CD4-positive, alpha-beta T cell (primary cell): ENCODE measurements around the gene CXCL1. TPM values are rescaled to one million over a fixed set of nuclear protein-coding genes. Genes with fewer than 3 reads are reported as not detected.

Experiments
- ATAC-seq: fragments of 200-7000 bp; cut with Tn5 transposase; one replicate; pipeline ENCODE4 v1.10.0; 2022; ENCODE audit warnings: mild to moderate bottlenecking; ENCODE audit not compliant: poor library complexity
- CTCF ChIA-PET: fragments of 350-600 bp; sonication (Branson Sonifier 250); formaldehyde crosslinking; loops from one replicate; lab custom pipeline; 2021; ENCODE audit warnings: antibody characterized with exemption, inconsistent platforms; lab: Charles Lee
- POLR2A ChIA-PET: fragments of 350-600 bp; sonication (Branson Sonifier 250); formaldehyde crosslinking; loops from one replicate; lab custom pipeline; 2021; ENCODE audit warnings: antibody characterized with exemption, inconsistent platforms; lab: Charles Lee
- DNase-seq, 14 experiments: peaks; one replicate each; pipeline ENCODE4 v3.0.0-alpha.2; 2013 to 2020; ENCODE audit warnings: mixed read lengths in 2 of 14
- H3K27ac ChIP-seq, 2 donors: one replicate each; pipeline versions ENCODE4 v1.5.1 to v1.7.0; 2013; ENCODE audit warnings: low read length in 2 of 2, low read depth in 1 of 2, mild to moderate bottlenecking in 1 of 2
- H3K27me3 ChIP-seq, 2 experiments: 1 replicate in 1 of 2; 2 replicates in 1 of 2; pipeline versions ENCODE4 v1.6.1 to v1.7.0; 2013; ENCODE audit warnings: low read length in 2 of 2, control low read depth in 1 of 2, mild to moderate bottlenecking in 1 of 2, moderate library complexity in 1 of 2; ENCODE audit not compliant: insufficient read depth in 2 of 2, control insufficient read depth in 1 of 2
- H3K36me3 ChIP-seq: one replicate; pipeline ENCODE4 v1.6.1; 2013; ENCODE audit warnings: low read length, control low read depth; ENCODE audit not compliant: insufficient read depth
- H3K4me1 ChIP-seq: one replicate; pipeline ENCODE4 v1.6.1; 2013; ENCODE audit warnings: low read length, control low read depth; ENCODE audit not compliant: insufficient read depth
- H3K4me3 ChIP-seq: one replicate; pipeline ENCODE4 v1.5.1; 2013; ENCODE audit warnings: mild to moderate bottlenecking, low read length, moderate library complexity
- H3K9me3 ChIP-seq, 2 experiments: 1 replicate in 1 of 2; 2 replicates in 1 of 2; pipeline versions ENCODE4 v1.6.1 to v1.7.0; 2013; ENCODE audit warnings: low read length in 2 of 2, mild to moderate bottlenecking in 2 of 2, control low read depth in 1 of 2, moderate library complexity in 1 of 2; ENCODE audit not compliant: control insufficient read depth in 1 of 2, insufficient read depth in 1 of 2
- H3K27ac Mint-ChIP-seq: one replicate; pipeline ENCODE4 v1.8.0; 2020; ENCODE audit warnings: mixed read lengths
- H3K27me3 Mint-ChIP-seq: one replicate; pipeline ENCODE4 v1.8.0; 2021; ENCODE audit warnings: mixed read lengths
- H3K36me3 Mint-ChIP-seq: one replicate; pipeline ENCODE4 v1.8.0; 2021; ENCODE audit warnings: low read depth, mixed read lengths
- H3K4me1 Mint-ChIP-seq: one replicate; pipeline ENCODE4 v1.8.0; 2021; ENCODE audit warnings: low read depth, mixed read lengths
- H3K4me3 Mint-ChIP-seq: one replicate; pipeline ENCODE4 v1.8.0; 2020; ENCODE audit warnings: mild to moderate bottlenecking, mixed read lengths
- H3K9me3 Mint-ChIP-seq: one replicate; pipeline ENCODE4 v1.8.0; 2020; ENCODE audit warnings: mixed read lengths
- intact Hi-C, 2 experiments: fragments of 100-400 bp; cut with DNase I in 1 of 2; cut with micrococcal nuclease in 1 of 2; formaldehyde crosslinking; loops; one replicate each; pipeline versions ENCODE4 v1.15.1 to v1.9.0; 2023 to 2025; cut with DNase I, micrococcal nuclease
- total RNA-seq, 174 experiments: library from RNA in 2 of 174; stranded (reverse) in 2 of 174; gene quantifications; one replicate each; pipeline ENCODE4 v1.2.3 and lab custom pipeline; 2021 to 2026
- TF ChIP-seq, protein P1 (sequence below): fragments of 200-600 bp; IDR thresholded peaks from one replicate; pipeline ENCODE4 v1.8.0; 2022; ENCODE audit warnings: antibody characterized with exemption, mild to moderate bottlenecking

The CXCL1 gene
- total RNA-seq, 2 experiments from 2014 or later = not detected

DNA sequence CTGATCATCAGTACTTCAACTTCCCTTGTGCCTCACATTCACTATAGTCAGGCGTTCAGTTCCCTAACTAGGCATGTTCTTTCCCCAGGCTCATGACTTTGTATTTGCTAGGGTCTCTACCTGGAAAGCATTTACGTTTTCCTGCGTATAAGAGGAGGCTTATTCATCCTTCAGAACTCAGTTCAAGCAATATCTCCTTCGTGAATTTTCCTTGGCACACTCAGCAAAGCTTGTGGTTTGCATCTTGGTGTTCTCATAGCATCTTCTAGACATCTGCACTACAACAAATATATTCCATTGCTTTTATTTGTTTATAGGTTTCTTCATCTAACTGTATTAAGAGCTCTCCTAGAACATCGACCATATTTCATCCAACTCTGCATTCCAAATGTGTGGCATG, 30.1 kb upstream of the CXCL1 start:
- Histone ChIP-seq H3K4me3 (no peak overlapping the region), H3K27me3 (peaks cover 0 to 5% of the 10 kb centered on the region in 2 experiments), H3K4me1 (no peaks in the 10 kb centered on the region), H3K36me3 (no peaks in the 10 kb centered on the region), H3K9me3 (peaks cover 0 to 8% of the 10 kb centered on the region in 2 experiments), H3K27ac (no peak overlapping the region)
- no peak for DNase-seq
- ATAC-seq = no peak
- H3K9me3 Mint-ChIP-seq = no peaks in the 10 kb centered on the region
- no peaks in the 10 kb centered on the region for H3K4me1 Mint-ChIP-seq
- H3K4me3 Mint-ChIP-seq = no peak overlapping the region
- H3K27me3 Mint-ChIP-seq = peaks cover 29% of the 10 kb centered on the region
- CTCF ChIA-PET = no interaction called here
- POLR2A ChIA-PET = no interaction called here
- intact Hi-C loops = no loop called here
- H3K36me3 Mint-ChIP-seq = no peaks in the 10 kb centered on the region
- TF ChIP-seq, protein P1, sequence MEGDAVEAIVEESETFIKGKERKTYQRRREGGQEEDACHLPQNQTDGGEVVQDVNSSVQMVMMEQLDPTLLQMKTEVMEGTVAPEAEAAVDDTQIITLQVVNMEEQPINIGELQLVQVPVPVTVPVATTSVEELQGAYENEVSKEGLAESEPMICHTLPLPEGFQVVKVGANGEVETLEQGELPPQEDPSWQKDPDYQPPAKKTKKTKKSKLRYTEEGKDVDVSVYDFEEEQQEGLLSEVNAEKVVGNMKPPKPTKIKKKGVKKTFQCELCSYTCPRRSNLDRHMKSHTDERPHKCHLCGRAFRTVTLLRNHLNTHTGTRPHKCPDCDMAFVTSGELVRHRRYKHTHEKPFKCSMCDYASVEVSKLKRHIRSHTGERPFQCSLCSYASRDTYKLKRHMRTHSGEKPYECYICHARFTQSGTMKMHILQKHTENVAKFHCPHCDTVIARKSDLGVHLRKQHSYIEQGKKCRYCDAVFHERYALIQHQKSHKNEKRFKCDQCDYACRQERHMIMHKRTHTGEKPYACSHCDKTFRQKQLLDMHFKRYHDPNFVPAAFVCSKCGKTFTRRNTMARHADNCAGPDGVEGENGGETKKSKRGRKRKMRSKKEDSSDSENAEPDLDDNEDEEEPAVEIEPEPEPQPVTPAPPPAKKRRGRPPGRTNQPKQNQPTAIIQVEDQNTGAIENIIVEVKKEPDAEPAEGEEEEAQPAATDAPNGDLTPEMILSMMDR = no peak
- no peak overlapping the region for H3K27ac Mint-ChIP-seq

DNA sequence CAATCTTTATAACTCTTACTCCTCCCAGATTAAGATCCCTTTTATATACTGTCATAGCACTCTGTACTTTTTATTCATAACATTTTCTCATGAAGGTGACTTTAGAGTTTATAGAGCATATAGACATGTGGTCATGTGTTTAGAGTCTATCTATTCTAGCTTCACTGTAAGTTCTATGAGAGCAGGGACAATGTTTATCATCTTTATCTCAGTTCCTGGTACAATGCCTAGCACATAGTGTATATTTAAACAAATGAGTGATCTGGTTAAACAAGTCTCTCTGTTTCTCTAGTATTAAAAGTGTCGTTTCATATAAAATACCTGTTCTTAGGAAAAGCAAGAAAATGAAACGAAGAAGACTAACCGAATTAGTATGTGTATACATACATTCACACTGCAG, 29.5 kb upstream of the CXCL1 start:
- Mint-ChIP-seq H3K27me3 (peaks cover 29% of the 10 kb centered on the region), H3K4me3 (no peak overlapping the region), H3K36me3 (no peaks in the 10 kb centered on the region), H3K9me3 (no peaks in the 10 kb centered on the region), H3K4me1 (no peaks in the 10 kb centered on the region), H3K27ac (no peak overlapping the region)
- TF ChIP-seq, protein P1 = no peak
- Histone ChIP-seq H3K27ac (no peak overlapping the region), H3K4me1 (no peaks in the 10 kb centered on the region), H3K9me3 (peaks cover 0 to 8% of the 10 kb centered on the region in 2 experiments), H3K4me3 (no peak overlapping the region), H3K27me3 (peaks cover 0 to 5% of the 10 kb centered on the region in 2 experiments), H3K36me3 (no peaks in the 10 kb centered on the region)
- POLR2A ChIA-PET = no interaction called here
- intact Hi-C loops = no loop called here
- no peak for ATAC-seq
- DNase-seq = no peak
- CTCF ChIA-PET = no interaction called here

- ChIA-PET POLR2A (no interaction called here), CTCF (no interaction called here)
- no peak overlapping the region for H3K27ac Mint-ChIP-seq
- H3K4me1 Mint-ChIP-seq = no peaks in the 10 kb centered on the region
- no peaks in the 10 kb centered on the region for H3K36me3 ChIP-seq
- peaks cover 0 to 5% of the 10 kb centered on the region in 2 experiments for H3K9me3 ChIP-seq
- H3K4me3 Mint-ChIP-seq = no peak overlapping the region
- H3K4me1 ChIP-seq = no peaks in the 10 kb centered on the region
- intact Hi-C loops = no loop called here
- peaks cover 0 to 5% of the 10 kb centered on the region in 2 experiments for H3K27me3 ChIP-seq
- H3K4me3 ChIP-seq = no peak overlapping the region
- no peak for ATAC-seq
- H3K9me3 Mint-ChIP-seq = no peaks in the 10 kb centered on the region
- H3K27me3 Mint-ChIP-seq = peaks cover 29% of the 10 kb centered on the region
- DNase-seq = no peak
- no peaks in the 10 kb centered on the region for H3K36me3 Mint-ChIP-seq
- no peak overlapping the region for H3K27ac ChIP-seq
- TF ChIP-seq, protein P1 = no peak
Observed at GRCh38 chr4:73841243-73841925, 27.8 kb upstream of the CXCL1 start.
